Epithelial cell of proximal tubule (primary cell): Measurements from ENCODE around the gene ADIPOR2. TPM values are rescaled to one million over a fixed set of nuclear protein-coding genes. Genes with fewer than 3 reads are reported as not detected.

Experiments used
- DNase-seq: peaks from one replicate; pipeline ENCODE4 v3.0.0-alpha.2; 2011; ENCODE audit warnings: low read depth
- H3K4me3 ChIP-seq: 2 replicates; pipeline ENCODE4 v1.5.1; 2011; ENCODE audit warnings: low read depth, mild to moderate bottlenecking, low read length
- total RNA-seq: library from RNA; depleted of rRNA; stranded (reverse); fragments of >200 nt; gene quantifications from 2 replicates; pipeline ENCODE4 v1.2.3, GENCODE V29; 2015
- TF ChIP-seq, protein P1 (sequence below): conservative IDR thresholded peaks from 2 replicates; pipeline ENCODE4 v1.5.1; 2012; ENCODE audit warnings: low read depth, mild to moderate bottlenecking, low read length

Gene ADIPOR2
- total RNA-seq, 1 donor from 2014 or later = 22.8 TPM

DNA sequence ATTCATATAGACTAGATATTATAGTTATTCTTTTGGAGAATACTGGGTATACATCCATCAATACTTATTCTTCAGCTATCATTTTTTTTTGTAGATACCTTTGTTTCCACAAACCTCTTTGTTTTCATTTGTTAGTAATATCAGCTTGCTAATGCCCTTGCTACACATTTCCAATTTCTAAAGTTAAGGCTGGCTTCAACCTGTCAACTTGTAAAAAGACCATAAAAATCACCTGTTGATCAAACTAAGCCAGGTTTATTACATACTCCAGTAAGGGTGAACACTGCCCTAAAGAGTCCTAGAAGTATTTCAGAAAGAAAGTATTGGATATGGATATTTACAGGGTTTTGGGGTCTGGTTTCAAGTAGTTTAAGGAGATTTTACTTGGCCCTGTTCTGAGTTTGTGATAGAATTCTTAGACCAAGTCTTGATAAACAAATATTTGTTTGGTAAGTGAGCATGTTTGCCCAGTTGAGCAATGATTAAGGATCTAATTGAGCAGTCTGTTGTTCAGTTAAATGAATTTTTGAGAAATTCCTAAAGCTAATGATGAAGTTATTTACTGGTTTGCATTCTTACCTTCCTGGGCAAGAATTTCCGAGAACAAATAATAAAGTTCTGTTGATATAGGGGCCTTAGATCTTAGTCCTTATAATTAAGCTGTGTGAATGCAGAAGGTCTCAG, 76.7 kb downstream of the ADIPOR2 start:
- no peak overlapping the region for H3K4me3 ChIP-seq
- DNase-seq = no peak
- TF ChIP-seq, protein P1, sequence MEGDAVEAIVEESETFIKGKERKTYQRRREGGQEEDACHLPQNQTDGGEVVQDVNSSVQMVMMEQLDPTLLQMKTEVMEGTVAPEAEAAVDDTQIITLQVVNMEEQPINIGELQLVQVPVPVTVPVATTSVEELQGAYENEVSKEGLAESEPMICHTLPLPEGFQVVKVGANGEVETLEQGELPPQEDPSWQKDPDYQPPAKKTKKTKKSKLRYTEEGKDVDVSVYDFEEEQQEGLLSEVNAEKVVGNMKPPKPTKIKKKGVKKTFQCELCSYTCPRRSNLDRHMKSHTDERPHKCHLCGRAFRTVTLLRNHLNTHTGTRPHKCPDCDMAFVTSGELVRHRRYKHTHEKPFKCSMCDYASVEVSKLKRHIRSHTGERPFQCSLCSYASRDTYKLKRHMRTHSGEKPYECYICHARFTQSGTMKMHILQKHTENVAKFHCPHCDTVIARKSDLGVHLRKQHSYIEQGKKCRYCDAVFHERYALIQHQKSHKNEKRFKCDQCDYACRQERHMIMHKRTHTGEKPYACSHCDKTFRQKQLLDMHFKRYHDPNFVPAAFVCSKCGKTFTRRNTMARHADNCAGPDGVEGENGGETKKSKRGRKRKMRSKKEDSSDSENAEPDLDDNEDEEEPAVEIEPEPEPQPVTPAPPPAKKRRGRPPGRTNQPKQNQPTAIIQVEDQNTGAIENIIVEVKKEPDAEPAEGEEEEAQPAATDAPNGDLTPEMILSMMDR = no peak

- DNase-seq = no peak
Measured at GRCh38 chr12:1768615-1769014, 77.7 kb downstream of the ADIPOR2 start.

DNA sequence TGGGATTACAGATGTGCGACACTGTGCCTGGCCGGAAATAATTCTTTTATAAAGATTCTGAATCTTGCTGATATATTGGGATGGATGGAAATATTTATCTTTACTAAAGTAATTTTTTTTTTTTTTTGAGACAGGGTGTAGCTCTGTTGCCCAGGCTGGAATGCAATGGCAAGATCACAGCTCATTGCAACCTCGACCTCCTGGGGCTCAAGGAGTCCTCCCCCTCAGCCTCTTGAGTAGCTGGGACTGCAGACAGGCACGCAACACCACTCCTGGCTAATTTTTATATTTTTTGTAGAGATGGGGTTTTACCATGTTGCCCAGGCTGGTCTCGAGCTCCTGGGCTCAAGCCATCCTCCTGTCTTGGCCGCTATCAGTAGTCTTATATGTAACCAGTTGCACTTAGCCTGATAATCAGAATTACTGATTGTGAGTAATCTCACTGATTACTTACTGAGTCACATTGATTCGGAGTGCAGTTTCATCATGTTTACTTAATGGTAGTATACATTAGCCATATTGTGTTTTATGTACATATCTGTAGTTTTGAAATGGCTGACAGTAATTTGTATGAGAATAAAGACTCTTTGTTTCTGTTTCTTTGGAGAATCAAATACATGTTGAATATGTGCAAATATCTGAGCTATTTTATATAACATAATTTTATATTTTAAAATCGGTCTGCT, 79.1 kb downstream of the ADIPOR2 start:
- no peak overlapping the region for H3K4me3 ChIP-seq
- DNase-seq = no peak
- TF ChIP-seq, protein P1 = no peak

More at GRCh38 chr12:1768615-1769014, 77.7 kb downstream of the ADIPOR2 start:
- TF ChIP-seq, protein P1 = no peak
- no peak overlapping the region for H3K4me3 ChIP-seq

- DNase-seq = no peak
- TF ChIP-seq, protein P1 = no peak
- H3K4me3 ChIP-seq = no peak overlapping the region
Measured at GRCh38 chr12:1773937-1774655, 83.2 kb downstream of the ADIPOR2 start.

GRCh38 chr12:1776170-1776921, 85.5 kb downstream of the ADIPOR2 start:
- TF ChIP-seq, protein P1 = no peak
- no peak overlapping the region for H3K4me3 ChIP-seq
- DNase-seq = no peak

- TF ChIP-seq, protein P1 = no peak
- DNase-seq = no peak
- H3K4me3 ChIP-seq = no peak overlapping the region
Measured at GRCh38 chr12:1777798-1778197, 86.9 kb downstream of the ADIPOR2 start.
